SK-N-SH treated with all-trans-retinoic acid at 6 μM for 48 hours (cell line): ENCODE measurements around the gene KLHL25.

ENCODE experiments used
- ARNTL ChIP-seq: fragments of 450-650 bp; formaldehyde crosslinking; IDR thresholded peaks from 2 replicates; pipeline ENCODE4 v1.5.0; 2020; ENCODE audit warnings: low read depth, mild to moderate bottlenecking, moderate library complexity, borderline replicate concordance
- BACH2 ChIP-seq: fragments of 250-450 bp; sonication (Bioruptor Pico); IDR thresholded peaks from 2 replicates; pipeline ENCODE4 v1.9.0; 2021; ENCODE audit warnings: mild to moderate bottlenecking, borderline replicate concordance
- CSDC2 ChIP-seq: fragments of 250-450 bp; sonication (Bioruptor Pico); IDR thresholded peaks from 2 replicates; pipeline ENCODE4 v1.5.0; 2020; ENCODE audit warnings: mild to moderate bottlenecking, moderate library complexity
- ISL1 ChIP-seq: fragments of 250-450 bp; sonication (Bioruptor Pico); IDR thresholded peaks from 2 replicates; pipeline ENCODE4 v2.1.2; 2022; ENCODE audit warnings: mild to moderate bottlenecking, moderate library complexity
- OSR1 ChIP-seq: fragments of 250-450 bp; sonication (Bioruptor Pico); IDR thresholded peaks from 2 replicates; pipeline ENCODE4 v1.8.0; 2022; ENCODE audit warnings: moderate library complexity, mild to moderate bottlenecking, inconsistent platforms
- PATZ1 ChIP-seq: fragments of 250-450 bp; sonication (Bioruptor Pico); IDR thresholded peaks from 2 replicates; pipeline ENCODE4 v1.8.0; 2020; ENCODE audit warnings: mild to moderate bottlenecking, moderate library complexity, borderline replicate concordance
- POU6F1 ChIP-seq: fragments of 250-450 bp; sonication (Bioruptor Pico); IDR thresholded peaks from 2 replicates; pipeline ENCODE4 v1.8.0; 2021; ENCODE audit warnings: low read depth, mild to moderate bottlenecking, moderate library complexity, borderline replicate concordance
- RARB ChIP-seq: fragments of 250-450 bp; sonication (Bioruptor Pico); IDR thresholded peaks from 2 replicates; pipeline ENCODE4 v1.8.0; 2021; ENCODE audit warnings: mild to moderate bottlenecking, moderate library complexity
- SNAI2 ChIP-seq: fragments of 250-450 bp; sonication (Bioruptor Pico); IDR thresholded peaks from 2 replicates; pipeline ENCODE4 v1.5.0; 2020; ENCODE audit warnings: mild to moderate bottlenecking, moderate library complexity
- TOX ChIP-seq: fragments of 250-450 bp; sonication (Bioruptor Pico); IDR thresholded peaks from 2 replicates; pipeline ENCODE4 v1.8.0; 2021; ENCODE audit warnings: mild to moderate bottlenecking, moderate library complexity, borderline replicate concordance
- TSHZ2 ChIP-seq: fragments of 250-450 bp; sonication (Bioruptor Pico); IDR thresholded peaks from 2 replicates; pipeline ENCODE4 v1.5.0; 2020; ENCODE audit warnings: mild to moderate bottlenecking, moderate library complexity
- ZFP3 ChIP-seq: fragments of 250-450 bp; sonication (Bioruptor Pico); IDR thresholded peaks from 2 replicates; pipeline ENCODE4 v1.5.0; 2020; ENCODE audit warnings: mild to moderate bottlenecking, moderate library complexity
- ZNF70 ChIP-seq: fragments of 450-650 bp; formaldehyde crosslinking; IDR thresholded peaks from 2 replicates; pipeline ENCODE4 v1.5.0; 2020; ENCODE audit warnings: mild to moderate bottlenecking, moderate library complexity
- TF ChIP-seq, protein P1 (sequence below): fragments of 250-450 bp; sonication (Bioruptor Pico); IDR thresholded peaks from 2 replicates; pipeline ENCODE4 v1.5.1; 2020; ENCODE audit warnings: low read depth, mild to moderate bottlenecking, moderate library complexity

DNA sequence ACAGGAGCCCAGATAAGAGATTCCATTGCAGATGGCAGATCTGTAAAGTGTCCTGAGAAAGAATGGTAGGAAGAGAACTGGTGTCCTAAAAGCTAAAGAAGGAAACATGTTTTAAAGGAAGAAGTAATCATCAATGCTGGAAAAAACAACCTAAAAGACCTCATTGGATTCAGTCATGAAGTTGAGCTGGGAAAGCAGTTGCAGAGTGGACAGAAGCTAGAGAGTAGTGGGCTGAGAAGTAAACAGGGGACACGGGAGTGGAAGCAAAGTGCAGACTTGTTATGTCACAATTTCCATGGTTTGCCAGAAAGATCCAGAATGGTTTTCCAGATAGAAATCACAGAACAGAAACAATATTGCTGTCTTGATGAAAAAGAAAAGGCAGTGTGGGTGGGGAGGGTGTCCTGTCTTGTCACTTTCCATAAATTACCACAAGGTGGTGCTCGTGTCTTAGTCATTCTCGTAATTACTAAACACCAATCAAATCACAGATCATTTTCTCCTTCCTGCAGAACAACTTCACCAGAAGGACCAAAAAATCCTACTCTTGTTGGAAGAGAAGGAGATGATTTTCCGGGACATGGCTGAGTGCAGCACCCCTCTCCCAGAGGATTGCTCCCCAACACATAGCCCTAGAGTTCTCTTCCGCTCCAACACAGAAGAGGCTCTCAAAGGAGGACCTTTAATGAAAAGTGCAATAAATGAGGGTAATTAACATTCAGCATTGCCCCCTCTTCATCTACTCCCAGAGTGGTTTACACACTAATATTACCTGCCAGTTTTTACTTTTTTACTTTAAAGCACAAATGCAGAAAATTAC lies 64.5 kb downstream of the KLHL25 start:
- TF ChIP-seq ZFP3 (CRISPR knock-in tag) (no peak), BACH2 (CRISPR knock-in tag) (no peak), PATZ1 (CRISPR knock-in tag) (no peak), RARB (CRISPR knock-in tag) (no peak), OSR1 (CRISPR knock-in tag) (no peak), SNAI2 (CRISPR knock-in tag) (no peak), POU6F1 (CRISPR knock-in tag) (no peak), CSDC2 (CRISPR knock-in tag) (no peak), ARNTL (CRISPR knock-in tag) (no peak), TOX (no peak), TSHZ2 (no peak), ZNF70 (CRISPR knock-in tag) (no peak), ISL1 (CRISPR knock-in tag) (no peak)
- TF ChIP-seq, protein P1, sequence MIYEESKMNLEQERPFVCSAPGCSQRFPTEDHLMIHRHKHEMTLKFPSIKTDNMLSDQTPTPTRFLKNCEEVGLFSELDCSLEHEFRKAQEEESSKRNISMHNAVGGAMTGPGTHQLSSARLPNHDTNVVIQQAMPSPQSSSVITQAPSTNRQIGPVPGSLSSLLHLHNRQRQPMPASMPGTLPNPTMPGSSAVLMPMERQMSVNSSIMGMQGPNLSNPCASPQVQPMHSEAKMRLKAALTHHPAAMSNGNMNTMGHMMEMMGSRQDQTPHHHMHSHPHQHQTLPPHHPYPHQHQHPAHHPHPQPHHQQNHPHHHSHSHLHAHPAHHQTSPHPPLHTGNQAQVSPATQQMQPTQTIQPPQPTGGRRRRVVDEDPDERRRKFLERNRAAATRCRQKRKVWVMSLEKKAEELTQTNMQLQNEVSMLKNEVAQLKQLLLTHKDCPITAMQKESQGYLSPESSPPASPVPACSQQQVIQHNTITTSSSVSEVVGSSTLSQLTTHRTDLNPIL (CRISPR knock-in tag): no peak
